Parathyroid adenoma (tissue), 2 donors: ENCODE data around the gene D2HGDH.

Experiments used
- H2AFZ ChIP-seq: fragments of 300-600 bp; sonication (generic); one replicate; pipeline ENCODE4 v1.7.0; 2017; ENCODE audit warnings: antibody characterized with exemption, mild to moderate bottlenecking
- H3K27ac ChIP-seq: fragments of 300-600 bp; sonication (generic); one replicate; pipeline ENCODE4 v1.7.0; 2017
- H3K27me3 ChIP-seq: fragments of 300-600 bp; sonication (generic); one replicate; pipeline ENCODE4 v1.7.0; 2017; ENCODE audit warnings: low read length; ENCODE audit not compliant: control insufficient read depth, insufficient read depth
- H3K36me3 ChIP-seq: fragments of 300-600 bp; sonication (generic); one replicate; pipeline ENCODE4 v1.7.0; 2017; ENCODE audit warnings: low read length; ENCODE audit not compliant: control insufficient read depth, insufficient read depth
- H3K4me1 ChIP-seq: fragments of 300-600 bp; sonication (generic); one replicate; pipeline ENCODE4 v1.7.0; 2017; ENCODE audit warnings: control low read depth
- H3K4me2 ChIP-seq: fragments of 300-600 bp; sonication (generic); one replicate; pipeline ENCODE4 v1.7.0; 2017; ENCODE audit warnings: low read length
- H3K4me3 ChIP-seq: fragments of 300-600 bp; sonication (generic); one replicate; pipeline ENCODE4 v1.7.0; 2017; ENCODE audit warnings: low read depth, low read length
- H3K79me2 ChIP-seq: fragments of 300-600 bp; sonication (generic); one replicate; pipeline ENCODE4 v1.7.0; 2017; ENCODE audit warnings: control low read depth
- H3K9ac ChIP-seq: fragments of 300-600 bp; sonication (generic); one replicate; pipeline ENCODE4 v1.7.0; 2017; ENCODE audit warnings: mild to moderate bottlenecking
- H3K9me3 ChIP-seq: fragments of 300-600 bp; sonication (generic); one replicate; pipeline ENCODE4 v1.7.0; 2017; ENCODE audit warnings: low read length; ENCODE audit not compliant: control insufficient read depth
- CTCF ChIP-seq: fragments of 300-600 bp; sonication (generic); IDR thresholded peaks from one replicate; pipeline ENCODE4 v1.7.0; 2017; ENCODE audit warnings: antibody characterized with exemption, mild to moderate bottlenecking
- donor health status: primary hyperparathyroidism.

Gene D2HGDH

GRCh38 chr2:241724259-241724974 lies 10.0 kb upstream of the D2HGDH start:
- no peaks in the 10 kb centered on the region for H3K9me3 ChIP-seq
- no peak overlapping the region for H3K4me3 ChIP-seq
- no peak overlapping the region for H3K4me2 ChIP-seq
- no peak overlapping the region for H2AFZ ChIP-seq
- no peaks in the 10 kb centered on the region for H3K27me3 ChIP-seq
- H3K4me1 ChIP-seq: no peaks in the 10 kb centered on the region
- no peaks in the 10 kb centered on the region for H3K79me2 ChIP-seq
- TF ChIP-seq CTCF: no peak
- no peak overlapping the region for H3K27ac ChIP-seq
- H3K9ac ChIP-seq: no peak overlapping the region
- no peaks in the 10 kb centered on the region for H3K36me3 ChIP-seq

GRCh38 chr2:241724975-241725870 lies 9.2 kb upstream of the D2HGDH start:
- TF ChIP-seq CTCF: no peak
- no peak overlapping the region for H3K4me3 ChIP-seq
- H3K9me3 ChIP-seq: no peaks in the 10 kb centered on the region
- H3K36me3 ChIP-seq: no peaks in the 10 kb centered on the region
- H3K27me3 ChIP-seq: no peaks in the 10 kb centered on the region
- H2AFZ ChIP-seq: no peak overlapping the region
- H3K27ac ChIP-seq: no peak overlapping the region
- H3K79me2 ChIP-seq: no peaks in the 10 kb centered on the region
- no peaks in the 10 kb centered on the region for H3K4me1 ChIP-seq
- no peak overlapping the region for H3K4me2 ChIP-seq
- H3K9ac ChIP-seq: no peak overlapping the region

- Histone ChIP-seq H3K4me3 (no peak overlapping the region), H3K27ac (no peak overlapping the region), H3K27me3 (no peaks in the 10 kb centered on the region), H3K36me3 (no peaks in the 10 kb centered on the region), H3K4me1 (no peaks in the 10 kb centered on the region), H3K9ac (no peak overlapping the region), H3K79me2 (no peaks in the 10 kb centered on the region), H3K4me2 (no peak overlapping the region), H2AFZ (no peak overlapping the region), H3K9me3 (no peaks in the 10 kb centered on the region)
- TF ChIP-seq CTCF: no peak
Measured at GRCh38 chr2:241726459-241726858, 8.0 kb upstream of the D2HGDH start.

- Histone ChIP-seq H3K9ac (no peak overlapping the region), H3K27ac (no peak overlapping the region)
Measured at GRCh38 chr2:241728000-241728399, 6.4 kb upstream of the D2HGDH start.

More at GRCh38 chr2:241728000-241728399, 6.4 kb upstream of the D2HGDH start:
- no peaks in the 10 kb centered on the region for H3K9me3 ChIP-seq
- no peaks in the 10 kb centered on the region for H3K4me1 ChIP-seq
- H2AFZ ChIP-seq: no peak overlapping the region
- no peaks in the 10 kb centered on the region for H3K27me3 ChIP-seq
- no peak for TF ChIP-seq CTCF
- H3K79me2 ChIP-seq: no peaks in the 10 kb centered on the region
- no peak overlapping the region for H3K4me2 ChIP-seq
- no peaks in the 10 kb centered on the region for H3K36me3 ChIP-seq
- no peak overlapping the region for H3K4me3 ChIP-seq
